ENCODE results near the gene PRKG1.
"Not testable (repeated sequence)": the region's sequence is repeated elsewhere in the genome, so short reads cannot be mapped to it uniquely, and the experiment has no call there.

The PRKG1 gene

GRCh38 chr10:51455762-51456161 lies 381.5 kb downstream of the PRKG1 start:
- not testable (repeated sequence) for H3K9me3 Mint-ChIP-seq (ENCODE audit: low read depth); H3K27me3 Mint-ChIP-seq; H3K4me3 Mint-ChIP-seq; H3K36me3 Mint-ChIP-seq; H3K4me1 Mint-ChIP-seq (ENCODE audit: low read depth); H3K27ac Mint-ChIP-seq

- H3K27me3 Mint-ChIP-seq, result peaks cover 1% of the 10 kb centered on the region
- no peaks in the 10 kb centered on the region for H3K4me1 Mint-ChIP-seq (ENCODE audit: low read depth)
- H3K27ac Mint-ChIP-seq, result no peak overlapping the region
These were observed 385.2 kb downstream of the PRKG1 start for GRCh38 chr10:51459476-51459875.

GRCh38 chr10:51462076-51462779 lies 387.9 kb downstream of the PRKG1 start:
- H3K4me3 Mint-ChIP-seq, result no peak overlapping the region
- H3K4me1 Mint-ChIP-seq (ENCODE audit: low read depth), result no peaks in the 10 kb centered on the region
- H3K27ac Mint-ChIP-seq, result no peak overlapping the region
- no peaks in the 10 kb centered on the region for H3K36me3 Mint-ChIP-seq
- H3K27me3 Mint-ChIP-seq, result peaks cover 1% of the 10 kb centered on the region
- H3K9me3 Mint-ChIP-seq (ENCODE audit: low read depth), result no peaks in the 10 kb centered on the region

More at GRCh38 chr10:51459476-51459875, 385.2 kb downstream of the PRKG1 start:
- Mint-ChIP-seq H3K36me3 (no peaks in the 10 kb centered on the region), H3K9me3 (ENCODE audit: low read depth) (peaks cover 7% of the 10 kb centered on the region), H3K4me3 (no peak overlapping the region)

GRCh38 chr10:51468424-51468823 lies 394.1 kb downstream of the PRKG1 start:
- Mint-ChIP-seq H3K9me3 (ENCODE audit: low read depth) (no peaks in the 10 kb centered on the region), H3K36me3 (no peaks in the 10 kb centered on the region), H3K4me1 (ENCODE audit: low read depth) (no peaks in the 10 kb centered on the region), H3K27ac (no peak overlapping the region), H3K27me3 (no peaks in the 10 kb centered on the region), H3K4me3 (no peak overlapping the region)

- no peak overlapping the region for H3K27ac Mint-ChIP-seq
- H3K27me3 Mint-ChIP-seq, result no peaks in the 10 kb centered on the region
- H3K36me3 Mint-ChIP-seq, result no peaks in the 10 kb centered on the region
- H3K9me3 Mint-ChIP-seq (ENCODE audit: low read depth), result no peaks in the 10 kb centered on the region
- no peak overlapping the region for H3K4me3 Mint-ChIP-seq
- H3K4me1 Mint-ChIP-seq (ENCODE audit: low read depth), result no peaks in the 10 kb centered on the region
These were observed 395.4 kb downstream of the PRKG1 start for GRCh38 chr10:51469686-51470085.

GRCh38 chr10:51471271-51471670 lies 397.0 kb downstream of the PRKG1 start:
- no peaks in the 10 kb centered on the region for H3K27me3 Mint-ChIP-seq
- no peaks in the 10 kb centered on the region for H3K9me3 Mint-ChIP-seq (ENCODE audit: low read depth)
- no peaks in the 10 kb centered on the region for H3K36me3 Mint-ChIP-seq
- no peak overlapping the region for H3K27ac Mint-ChIP-seq
- no peak overlapping the region for H3K4me3 Mint-ChIP-seq
- no peaks in the 10 kb centered on the region for H3K4me1 Mint-ChIP-seq (ENCODE audit: low read depth)

DNA sequence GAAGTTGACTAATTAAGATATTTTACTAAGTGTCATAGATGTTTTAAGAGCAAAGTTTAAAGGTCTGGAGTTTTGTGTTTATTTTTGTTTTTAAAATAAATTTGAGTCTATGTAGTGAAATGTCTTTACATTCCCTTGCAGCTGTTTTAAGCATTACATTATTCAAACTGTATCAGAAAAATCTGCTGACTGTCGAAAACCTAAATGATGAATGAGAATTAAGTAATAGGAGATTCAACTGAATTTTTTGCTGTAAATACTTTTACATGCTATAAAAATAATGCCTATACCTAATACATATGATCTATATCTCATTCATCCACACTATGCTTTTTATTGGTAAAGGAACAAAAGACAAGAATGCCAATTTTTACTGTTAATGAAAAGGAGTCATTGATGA lies 397.9 kb downstream of the PRKG1 start:
- no peaks in the 10 kb centered on the region for H3K9me3 Mint-ChIP-seq (ENCODE audit: low read depth)
- no peaks in the 10 kb centered on the region for H3K4me1 Mint-ChIP-seq (ENCODE audit: low read depth)
- H3K4me3 Mint-ChIP-seq, result no peak overlapping the region
- H3K27ac Mint-ChIP-seq, result no peak overlapping the region
- H3K36me3 Mint-ChIP-seq, result no peaks in the 10 kb centered on the region
- no peaks in the 10 kb centered on the region for H3K27me3 Mint-ChIP-seq

- Mint-ChIP-seq H3K27me3 (no peaks in the 10 kb centered on the region), H3K4me1 (ENCODE audit: low read depth) (no peaks in the 10 kb centered on the region), H3K9me3 (ENCODE audit: low read depth) (no peaks in the 10 kb centered on the region), H3K27ac (no peak overlapping the region), H3K4me3 (no peak overlapping the region), H3K36me3 (no peaks in the 10 kb centered on the region)
These were observed 405.4 kb downstream of the PRKG1 start for GRCh38 chr10:51479711-51480110.

GRCh38 chr10:51485668-51486067 lies 411.4 kb downstream of the PRKG1 start:
- Mint-ChIP-seq H3K27ac (no peak overlapping the region), H3K9me3 (ENCODE audit: low read depth) (no peaks in the 10 kb centered on the region), H3K4me3 (no peak overlapping the region), H3K36me3 (no peaks in the 10 kb centered on the region), H3K4me1 (ENCODE audit: low read depth) (no peaks in the 10 kb centered on the region), H3K27me3 (peaks cover 1% of the 10 kb centered on the region)

DNA sequence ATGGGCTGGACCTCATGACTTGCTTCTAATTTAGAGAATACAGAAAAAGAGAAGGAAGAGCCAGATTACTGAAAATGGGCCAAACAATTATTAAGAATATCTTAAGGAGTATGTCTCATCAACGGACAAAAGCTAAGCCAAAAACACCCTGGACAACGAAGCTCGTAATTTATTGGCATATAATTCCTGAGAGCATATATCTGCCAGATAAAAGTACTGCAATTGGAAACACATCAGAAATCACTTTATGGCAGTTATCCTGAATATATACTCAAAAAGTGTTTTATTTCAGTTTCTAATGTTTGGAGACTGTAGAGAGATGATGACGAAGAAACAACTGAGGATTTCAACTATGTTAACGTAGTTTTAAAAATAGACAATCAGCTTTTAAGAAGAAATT lies 413.3 kb downstream of the PRKG1 start:
- Mint-ChIP-seq H3K4me3 (no peak overlapping the region), H3K27ac (no peak overlapping the region), H3K27me3 (peaks cover 1% of the 10 kb centered on the region), H3K9me3 (ENCODE audit: low read depth) (no peaks in the 10 kb centered on the region), H3K4me1 (ENCODE audit: low read depth) (no peaks in the 10 kb centered on the region), H3K36me3 (no peaks in the 10 kb centered on the region)

GRCh38 chr10:51488766-51489408 lies 414.6 kb downstream of the PRKG1 start:
- no peaks in the 10 kb centered on the region for H3K9me3 Mint-ChIP-seq (ENCODE audit: low read depth)
- no peaks in the 10 kb centered on the region for H3K4me1 Mint-ChIP-seq (ENCODE audit: low read depth)
- no peak overlapping the region for H3K27ac Mint-ChIP-seq
- no peak overlapping the region for H3K4me3 Mint-ChIP-seq
- H3K27me3 Mint-ChIP-seq, result peaks cover 1% of the 10 kb centered on the region
- no peaks in the 10 kb centered on the region for H3K36me3 Mint-ChIP-seq

DNA sequence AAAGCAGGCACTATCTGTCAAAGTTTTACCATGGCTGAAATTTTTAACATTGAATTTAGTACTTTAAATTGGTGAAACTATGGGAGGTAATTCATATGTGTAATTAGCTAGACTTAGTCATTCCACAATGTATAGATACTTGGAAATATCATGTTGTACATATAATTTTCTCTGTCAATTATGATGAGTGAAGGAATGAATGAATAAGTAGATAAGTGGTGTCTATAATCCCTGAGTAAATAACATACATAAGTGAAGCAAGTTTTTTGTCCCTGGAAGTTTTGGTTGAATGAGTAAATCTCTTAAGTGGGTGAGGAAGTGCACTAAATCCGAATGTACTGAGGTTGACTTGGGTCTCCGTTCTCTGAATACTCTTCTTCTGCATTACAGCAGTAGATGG lies 424.1 kb downstream of the PRKG1 start:
- Mint-ChIP-seq H3K27ac (no peak overlapping the region), H3K9me3 (ENCODE audit: low read depth) (no peaks in the 10 kb centered on the region), H3K4me3 (no peak overlapping the region), H3K27me3 (no peaks in the 10 kb centered on the region), H3K36me3 (no peaks in the 10 kb centered on the region), H3K4me1 (ENCODE audit: low read depth) (no peaks in the 10 kb centered on the region)

GRCh38 chr10:51501396-51501795 lies 427.1 kb downstream of the PRKG1 start:
- H3K27ac Mint-ChIP-seq, result no peak overlapping the region
- no peaks in the 10 kb centered on the region for H3K36me3 Mint-ChIP-seq
- no peaks in the 10 kb centered on the region for H3K27me3 Mint-ChIP-seq
- no peaks in the 10 kb centered on the region for H3K9me3 Mint-ChIP-seq (ENCODE audit: low read depth)
- no peak overlapping the region for H3K4me3 Mint-ChIP-seq
- no peaks in the 10 kb centered on the region for H3K4me1 Mint-ChIP-seq (ENCODE audit: low read depth)

- H3K36me3 Mint-ChIP-seq, result no peaks in the 10 kb centered on the region
- H3K4me1 Mint-ChIP-seq (ENCODE audit: low read depth), result no peaks in the 10 kb centered on the region
- H3K9me3 Mint-ChIP-seq (ENCODE audit: low read depth), result no peaks in the 10 kb centered on the region
- no peaks in the 10 kb centered on the region for H3K27me3 Mint-ChIP-seq
- no peak overlapping the region for H3K27ac Mint-ChIP-seq
- H3K4me3 Mint-ChIP-seq, result no peak overlapping the region
These were observed 427.8 kb downstream of the PRKG1 start for GRCh38 chr10:51502124-51502523.

GRCh38 chr10:51503378-51503777 lies 429.1 kb downstream of the PRKG1 start:
- no peak overlapping the region for H3K4me3 Mint-ChIP-seq
- H3K27me3 Mint-ChIP-seq, result no peaks in the 10 kb centered on the region
- H3K9me3 Mint-ChIP-seq (ENCODE audit: low read depth), result no peaks in the 10 kb centered on the region
- H3K4me1 Mint-ChIP-seq (ENCODE audit: low read depth), result no peaks in the 10 kb centered on the region
- H3K27ac Mint-ChIP-seq, result no peak overlapping the region
- H3K36me3 Mint-ChIP-seq, result no peaks in the 10 kb centered on the region

GRCh38 chr10:51507476-51507875 lies 433.2 kb downstream of the PRKG1 start:
- H3K27ac Mint-ChIP-seq, result no peak overlapping the region

More at GRCh38 chr10:51507476-51507875, 433.2 kb downstream of the PRKG1 start:
- Mint-ChIP-seq H3K4me3 (no peak overlapping the region), H3K27me3 (peaks cover 1% of the 10 kb centered on the region), H3K9me3 (ENCODE audit: low read depth) (no peaks in the 10 kb centered on the region), H3K36me3 (no peaks in the 10 kb centered on the region), H3K4me1 (ENCODE audit: low read depth) (no peaks in the 10 kb centered on the region)
